HCT116 (cell line): ENCODE results near the gene WEE1. TPM values are rescaled to one million over a fixed set of nuclear protein-coding genes. Genes with fewer than 3 reads are reported as not detected.

Experiments
- ATAC-seq: fragments of 200-7000 bp; cut with Tn5 transposase; 2 replicates; pipeline ENCODE4 v1.9.1; 2020; ENCODE audit warnings: mild to moderate bottlenecking, moderate library complexity
- BruUV-seq: library from RNA; stranded (reverse); fragments of 400-500 nt; replicated peaks from 2 replicates; lab custom pipeline; 2021; lab: Mats Ljungman, UMichigan
- CTCF ChIA-PET: fragments of 300-600 bp; sonication (Branson Sonifier 250); formaldehyde crosslinking; loops from one replicate; lab custom pipeline; 2021; ENCODE audit warnings: antibody characterized with exemption; lab: Charles Lee
- POLR2A ChIA-PET: fragments of 300-600, 350-600 bp; sonication (Branson Sonifier 250); formaldehyde crosslinking; loops from one replicate; lab custom pipeline; 2021; ENCODE audit warnings: antibody characterized with exemption; lab: Charles Lee
- RAD21 ChIA-PET, 2 experiments: fragments of 300-600 bp; sonication (Branson Sonifier 250); formaldehyde crosslinking; loops; one replicate each; lab custom pipeline; 2023; ENCODE audit warnings: low total read pairs in 2 of 2; ENCODE audit not compliant: uncharacterized antibody in 2 of 2, unreplicated experiment in 2 of 2, low non-redundant PET in 1 of 2; lab: Charles Lee
- DNase-seq: peaks from one replicate; pipeline ENCODE4 v3.0.0-alpha.2; 2010; ENCODE audit warnings: low read depth, low spot score
- H2AFZ ChIP-seq: fragments of 200-600 bp; shearing (Covaris generic), sonication (generic); 2 replicates; pipeline ENCODE4 v1.6.1; 2017; ENCODE audit warnings: low read depth, mixed run types, mixed read lengths, antibody characterized with exemption, low read length; ENCODE audit not compliant: poor library complexity, severe bottlenecking
- H3K27ac ChIP-seq: 2 replicates; pipeline ENCODE4 v1.5.1; 2012; ENCODE audit warnings: low read depth, low read length
- H3K27me3 ChIP-seq: fragments of 200-600 bp; sonication (generic); 2 replicates; pipeline ENCODE4 v1.6.1; 2016; ENCODE audit warnings: mixed run types, low read length, mixed read lengths; ENCODE audit not compliant: insufficient read depth
- H3K36me3 ChIP-seq, 2 experiments: fragments of 200-500 bp in 1 of 2; fragments of 200-600 bp in 1 of 2; sonication (Bioruptor generic) in 1 of 2; sonication (generic) in 1 of 2; 2 replicates each; pipeline versions ENCODE4 v1.5.1 to v1.6.1; 2014 to 2016; ENCODE audit warnings: low read length in 2 of 2, inconsistent platforms in 1 of 2, mixed read lengths in 1 of 2, mixed run types in 1 of 2; ENCODE audit not compliant: insufficient read depth in 2 of 2, control insufficient read depth in 1 of 2
- H3K4me1 ChIP-seq, 2 experiments: fragments of 200-600 bp in 1 of 2; sonication (generic) in 1 of 2; 2 replicates each; pipeline versions ENCODE4 v1.5.1 to v1.6.1; 2012 to 2017; ENCODE audit warnings: low read length in 2 of 2, inconsistent platforms in 1 of 2, mild to moderate bottlenecking in 1 of 2, mixed read lengths in 1 of 2, mixed run types in 1 of 2, moderate library complexity in 1 of 2; ENCODE audit not compliant: insufficient read depth in 2 of 2, control insufficient read depth in 1 of 2
- H3K4me2 ChIP-seq: fragments of 200-600 bp; sonication (generic); 2 replicates; pipeline ENCODE4 v1.6.1; 2017; ENCODE audit warnings: mixed run types, low read length, mixed read lengths
- H3K4me3 ChIP-seq, 2 experiments: fragments of 200-600 bp in 1 of 2; sonication (generic) in 1 of 2; replicated peaks in 1 of 2; 2 replicates each; pipeline ENCODE4 v1.5.1; 2011 to 2016; ENCODE audit warnings: low read length in 2 of 2, control low read depth in 1 of 2, low read depth in 1 of 2, mild to moderate bottlenecking in 1 of 2, mixed read lengths in 1 of 2, mixed run types in 1 of 2
- H3K79me2 ChIP-seq: fragments of 200-600 bp; sonication (generic); 2 replicates; pipeline ENCODE4 v1.6.1; 2017; ENCODE audit warnings: mild to moderate bottlenecking, mixed run types, low read length, moderate library complexity, mixed read lengths; ENCODE audit not compliant: insufficient read depth
- H3K9ac ChIP-seq: fragments of 200-600 bp; sonication (generic); 2 replicates; pipeline ENCODE4 v1.6.1; 2016; ENCODE audit warnings: low read length, mixed read lengths
- H3K9me2 ChIP-seq: fragments of 200-600 bp; sonication (generic), shearing (Covaris generic); 2 replicates; pipeline ENCODE4 v1.6.1; 2017; ENCODE audit warnings: mixed run types, mild to moderate bottlenecking, moderate library complexity; ENCODE audit not compliant: insufficient read depth
- H3K9me3 ChIP-seq, 2 experiments: fragments of 200-500 bp in 1 of 2; fragments of 200-600 bp in 1 of 2; sonication (Bioruptor generic) in 1 of 2; sonication (generic) in 1 of 2; 2 replicates each; pipeline ENCODE4 v1.6.1; 2014 to 2017; ENCODE audit warnings: low read length in 2 of 2, mixed read lengths in 2 of 2, inconsistent platforms in 1 of 2, low read depth in 1 of 2, mild to moderate bottlenecking in 1 of 2, mixed run types in 1 of 2, moderate library complexity in 1 of 2; ENCODE audit not compliant: control insufficient read depth in 1 of 2, insufficient read depth in 1 of 2
- H4K20me1 ChIP-seq: fragments of 200-600 bp; sonication (generic), shearing (Covaris generic); 2 replicates; pipeline ENCODE4 v1.6.1; 2017; ENCODE audit warnings: mixed run types, mild to moderate bottlenecking, moderate library complexity; ENCODE audit not compliant: insufficient read depth
- ATF3 ChIP-seq: IDR thresholded peaks from 2 replicates; pipeline ENCODE4 v1.6.1; 2012
- CTCF ChIP-seq, 3 experiments: fragments of 200-600 bp in 1 of 3; sonication (generic) in 1 of 3; IDR thresholded peaks in 2 of 3; conservative IDR thresholded peaks in 1 of 3; 2 replicates each; pipeline ENCODE4 v1.5.1; 2012 to 2017; ENCODE audit warnings: low read depth in 2 of 3, low read length in 2 of 3, antibody characterized with exemption in 1 of 3, borderline replicate concordance in 1 of 3, control low read depth in 1 of 3, mild to moderate bottlenecking in 1 of 3, mixed read lengths in 1 of 3, mixed run types in 1 of 3, moderate library complexity in 1 of 3; ENCODE audit not compliant: insufficient read depth in 1 of 3
- EGR1 ChIP-seq: IDR thresholded peaks from 2 replicates; pipeline ENCODE4 v1.6.1; 2012; ENCODE audit warnings: low read depth
- EZH2 ChIP-seq: fragments of 200-600 bp; sonication (generic); IDR thresholded peaks from 2 replicates; pipeline ENCODE4 v1.6.1; 2017; ENCODE audit warnings: antibody characterized with exemption, mixed run types
- EZH2phosphoT487 ChIP-seq: fragments of 200-600 bp; IDR thresholded peaks from 2 replicates; pipeline ENCODE4 v1.6.1; 2018; ENCODE audit warnings: antibody characterized with exemption, borderline replicate concordance
- FOSL1 ChIP-seq: IDR thresholded peaks from 2 replicates; pipeline ENCODE4 v1.6.1; 2012; ENCODE audit warnings: low read depth
- JUND ChIP-seq: IDR thresholded peaks from 2 replicates; pipeline ENCODE4 v1.6.1; 2012
- POLR2AphosphoS5 ChIP-seq: IDR thresholded peaks from 2 replicates; pipeline ENCODE4 v1.6.1; 2011; ENCODE audit warnings: mild to moderate bottlenecking, low read depth, low read length, moderate library complexity
- RAD21 ChIP-seq: IDR thresholded peaks from 2 replicates; pipeline ENCODE4 v1.6.1; 2012; ENCODE audit warnings: low read depth, mild to moderate bottlenecking
- SIN3A ChIP-seq: IDR thresholded peaks from 2 replicates; pipeline ENCODE4 v1.6.1; 2012; ENCODE audit warnings: low read depth
- SP1 ChIP-seq: IDR thresholded peaks from 2 replicates; pipeline ENCODE4 v1.6.1; 2012; ENCODE audit warnings: low read depth
- YY1 ChIP-seq: IDR thresholded peaks from 2 replicates; pipeline ENCODE4 v1.6.1; 2011; ENCODE audit warnings: low read length, low read depth, moderate library complexity, mild to moderate bottlenecking; ENCODE audit not compliant: insufficient replicate concordance; ENCODE audit errors: extremely low read depth
- ZNF274 ChIP-seq: fragments of 200-500 bp; sonication (Bioruptor generic); IDR thresholded peaks from 2 replicates; pipeline ENCODE4 v1.6.1; 2014; ENCODE audit warnings: mild to moderate bottlenecking, low read depth, low read length, inconsistent platforms
- intact Hi-C: fragments of 100-400 bp; cut with micrococcal nuclease; formaldehyde crosslinking; loops from 2 replicates; pipeline ENCODE4 v1.10.0; 2022
- total RNA-seq: library from RNA; stranded (reverse); gene quantifications from one replicate; pipeline ENCODE4 v1.2.1, GENCODE V29; 2021; ENCODE audit not compliant: unreplicated experiment
- TF ChIP-seq, protein P1 (sequence below): IDR thresholded peaks from 2 replicates; pipeline ENCODE4 v1.6.1; 2012

WEE1 gene
- total RNA-seq, 1 experiment from 2014 or later, result 50.8 TPM

DNA sequence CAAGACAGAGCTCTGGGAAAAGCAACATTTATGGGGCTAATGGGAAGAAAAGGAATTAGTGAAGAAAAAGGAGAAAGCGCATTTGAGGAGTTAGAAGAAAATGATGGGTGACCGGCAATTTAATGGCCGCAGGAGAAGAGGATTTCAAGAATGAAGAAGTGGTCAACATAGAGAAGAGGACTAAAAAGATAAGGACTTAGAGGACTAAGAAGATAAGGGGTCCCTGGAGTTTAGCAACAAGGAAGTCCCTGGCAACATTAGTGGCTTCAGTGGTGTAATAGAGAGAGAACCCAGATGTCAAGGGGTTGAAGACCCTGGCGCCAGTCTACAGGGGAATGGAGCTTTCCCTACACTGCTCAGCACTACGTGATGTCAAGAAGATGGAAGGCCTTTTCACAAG lies 32.3 kb downstream of the WEE1 start:
- no peak for DNase-seq
- BruUV-seq, result no TSS peak
- H3K9ac ChIP-seq, result no peak overlapping the region
- H3K4me1 ChIP-seq, result peaks cover 19 to 38% of the 10 kb centered on the region in 2 experiments
- ChIA-PET CTCF (interaction anchor here (1.3 to 2.4 kb wide), 4 partner anchors 8 to 142 kb away, joined by 3 to 10 read pairs (median 6); no protein-coding TSS in a partner anchor), POLR2A (no interaction called here), RAD21 (no interaction called here)
- no peaks in the 10 kb centered on the region for H4K20me1 ChIP-seq
- no peak for ATAC-seq
- no peak overlapping the region for H3K4me2 ChIP-seq
- H3K9me2 ChIP-seq, result no peaks in the 10 kb centered on the region
- intact Hi-C loops, result no loop called here
- no peak overlapping the region for H2AFZ ChIP-seq
- TF ChIP-seq SP1 (no peak), CTCF (IDR thresholded peaks at IDR 0.05 in 2 of 3, conservative IDR thresholded peaks at IDR 0.05 in 1 of 3; ENCODE audit: borderline replicate concordance in 1 of 3, insufficient read depth in 1 of 3, low read depth in 2 of 3, low read length in 2 of 3) (no peak), FOSL1 (no peak), ZNF274 (no peak), RAD21 (no peak), EGR1 (no peak), YY1 (no peak), ATF3 (no peak), JUND (no peak), SIN3A (no peak), POLR2AphosphoS5 (no peak), EZH2 (no peak), EZH2phosphoT487 (no peak)
- TF ChIP-seq, protein P1, sequence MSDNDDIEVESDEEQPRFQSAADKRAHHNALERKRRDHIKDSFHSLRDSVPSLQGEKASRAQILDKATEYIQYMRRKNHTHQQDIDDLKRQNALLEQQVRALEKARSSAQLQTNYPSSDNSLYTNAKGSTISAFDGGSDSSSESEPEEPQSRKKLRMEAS, result no peak
- no peaks in the 10 kb centered on the region for H3K79me2 ChIP-seq
- no peaks in the 10 kb centered on the region for H3K36me3 ChIP-seq
- H3K27ac ChIP-seq, result no peak overlapping the region
- no peak overlapping the region for H3K4me3 ChIP-seq
- no peaks in the 10 kb centered on the region for H3K9me3 ChIP-seq
- no peaks in the 10 kb centered on the region for H3K27me3 ChIP-seq
